ENCODE data around the gene TSHZ2.
"Not testable (repeated sequence)": the region's sequence is repeated elsewhere in the genome, so short reads cannot be mapped to it uniquely, and the experiment has no call there.

The TSHZ2 gene

DNA sequence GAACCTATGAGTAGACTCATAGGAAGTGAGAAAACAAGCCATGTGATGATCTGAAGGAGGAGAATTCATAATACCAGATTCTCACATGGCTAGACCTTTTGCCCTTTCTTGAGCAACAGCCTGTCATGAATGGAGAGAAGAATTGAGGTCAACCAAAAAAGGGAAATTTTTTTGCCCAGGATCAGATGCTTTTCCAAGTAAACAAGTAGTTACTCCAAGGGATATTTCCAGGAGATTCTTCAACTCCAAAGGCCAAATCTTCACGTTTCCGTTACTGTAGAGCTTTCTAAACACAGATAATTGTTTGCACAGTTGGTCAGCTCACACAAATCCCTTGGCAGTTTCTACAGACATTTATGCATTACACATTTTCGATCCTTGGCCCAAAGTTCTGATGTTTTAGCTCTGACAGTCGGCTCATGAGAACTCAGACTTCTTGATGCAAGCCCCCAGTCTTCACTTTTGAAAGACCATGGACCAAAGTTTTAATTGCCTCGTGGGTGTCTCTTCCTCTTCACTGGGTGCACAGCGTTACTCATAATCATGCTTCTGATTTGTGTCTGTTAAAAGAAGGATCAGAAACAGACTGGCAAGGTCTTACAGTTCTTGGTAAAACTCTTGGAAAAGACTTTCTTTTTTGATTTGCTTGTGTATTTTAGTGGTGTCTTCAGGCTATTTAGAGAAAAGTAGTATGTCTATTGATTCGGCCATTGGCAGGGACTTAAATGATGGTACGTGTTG, 115.0 kb downstream of the TSHZ2 start:
- no peak for DNase-seq (ENCODE audit: extremely low spot score)
- ChIA-PET CTCF (no interaction called here), POLR2A (no interaction called here)
- TF ChIP-seq CTCF (IDR thresholded peaks at IDR 0.05; ENCODE audit: control extremely low read depth, extremely low read depth, low read depth, missing control alignments), result no peak

- TF ChIP-seq CTCF (IDR thresholded peaks at IDR 0.05; ENCODE audit: control extremely low read depth, extremely low read depth, low read depth, missing control alignments), result no peak
- POLR2A ChIA-PET, result no interaction called here
- DNase-seq (ENCODE audit: extremely low spot score), result no peak
- CTCF ChIA-PET, result interaction anchor here (1.4 kb wide), 1 partner anchor 10 kb away, joined by 4 read pairs; no protein-coding TSS in a partner anchor
Observed at GRCh38 chr20:53088786-53089185, 116.6 kb downstream of the TSHZ2 start.

DNA sequence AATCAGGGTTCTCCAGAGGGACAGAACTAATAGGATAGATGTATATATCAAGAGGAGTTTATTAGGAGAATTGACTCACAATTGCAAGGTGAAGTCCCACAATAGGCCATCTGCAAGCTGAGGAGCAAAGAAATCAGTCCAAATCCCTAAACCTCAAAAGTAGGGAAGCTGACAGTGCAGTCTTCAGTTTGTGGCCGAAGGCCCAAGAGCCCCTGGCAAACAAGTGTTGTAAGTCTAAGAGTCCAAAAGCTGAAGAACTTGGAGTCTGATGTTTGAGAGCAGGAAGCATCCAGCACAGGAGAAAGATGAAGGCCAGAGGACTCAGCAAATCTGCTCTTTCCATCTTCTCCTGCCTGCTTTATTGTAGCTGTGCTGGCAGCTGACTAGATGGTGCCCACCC, 117.7 kb downstream of the TSHZ2 start:
- CTCF ChIA-PET, result interaction anchor here (1.4 kb wide), 1 partner anchor 9 kb away, joined by 4 read pairs; no protein-coding TSS in a partner anchor
- POLR2A ChIA-PET, result interaction anchor here (0.6 kb wide), 1 partner anchor 1562 kb away, joined by 4 read pairs; no protein-coding TSS in a partner anchor
- not testable (repeated sequence) for DNase-seq (ENCODE audit: extremely low spot score)

DNA sequence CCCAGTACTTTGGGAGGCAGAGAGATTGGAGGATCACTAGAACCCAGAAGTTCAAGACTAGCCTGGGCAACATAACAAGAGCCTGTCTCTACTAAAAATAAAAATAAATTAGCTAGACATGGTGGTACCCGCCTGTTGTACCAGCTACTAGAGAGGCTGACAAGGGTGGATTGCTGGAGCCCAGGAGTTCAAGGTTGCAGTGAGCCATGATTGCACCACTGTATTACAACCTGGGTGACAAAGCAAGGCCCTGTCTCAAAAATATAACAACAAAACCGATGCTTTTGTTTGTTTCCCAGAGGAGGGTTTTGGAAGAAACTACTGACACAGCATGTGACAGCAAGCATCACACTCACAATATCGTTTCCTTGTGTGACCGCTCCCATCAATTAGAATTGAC, 119.6 kb downstream of the TSHZ2 start:
- POLR2A ChIA-PET, result no interaction called here
- CTCF ChIA-PET, result no interaction called here

GRCh38 chr20:53092772-53093300, 120.7 kb downstream of the TSHZ2 start:
- no peak for DNase-seq (ENCODE audit: extremely low spot score)
- CTCF ChIA-PET, result no interaction called here
- no peak for TF ChIP-seq CTCF (IDR thresholded peaks at IDR 0.05; ENCODE audit: control extremely low read depth, extremely low read depth, low read depth, missing control alignments)
- POLR2A ChIA-PET, result no interaction called here

More for the DNA sequence above, 119.6 kb downstream of the TSHZ2 start:
- DNase-seq (ENCODE audit: extremely low spot score), result no peak
- no peak for TF ChIP-seq CTCF (IDR thresholded peaks at IDR 0.05; ENCODE audit: control extremely low read depth, extremely low read depth, low read depth, missing control alignments)

GRCh38 chr20:53097371-53097770, 125.2 kb downstream of the TSHZ2 start:
- no peak for DNase-seq (ENCODE audit: extremely low spot score)
- ChIA-PET CTCF (no interaction called here), POLR2A (no interaction called here)
- TF ChIP-seq CTCF (IDR thresholded peaks at IDR 0.05; ENCODE audit: control extremely low read depth, extremely low read depth, low read depth, missing control alignments), result no peak

DNA sequence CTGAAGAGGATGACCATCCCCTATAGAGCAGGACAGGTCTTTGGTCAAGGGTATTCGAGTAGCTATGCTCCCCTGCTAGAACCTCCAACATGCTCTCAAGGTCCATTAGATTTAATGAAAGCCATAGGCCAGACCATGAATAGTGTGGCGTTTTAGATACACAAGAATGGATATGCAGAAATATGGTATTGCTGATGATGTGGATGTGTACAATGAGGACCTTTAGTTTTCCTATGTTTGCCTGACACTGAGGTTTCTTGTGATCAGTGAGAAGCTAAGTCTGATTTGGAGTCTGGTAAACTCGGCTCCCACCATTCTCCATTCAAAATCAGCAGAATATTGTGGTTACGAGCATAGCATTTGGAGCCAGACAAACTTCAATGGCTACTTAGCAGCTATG, 125.6 kb downstream of the TSHZ2 start:
- CTCF ChIA-PET, result no interaction called here
- POLR2A ChIA-PET, result no interaction called here
- DNase-seq (ENCODE audit: extremely low spot score), result no peak
- TF ChIP-seq CTCF (IDR thresholded peaks at IDR 0.05; ENCODE audit: control extremely low read depth, extremely low read depth, low read depth, missing control alignments), result no peak
